T-cell (primary cell): ENCODE data around the gene TBC1D22A. TPM values are rescaled to one million over a fixed set of nuclear protein-coding genes. Genes with fewer than 3 reads are reported as not detected.

Source experiments
- ATAC-seq, 4 experiments: fragments of 200-7000 bp in 3 of 4; fragments of 150-1000 bp in 1 of 4; cut with Tn5 transposase; replicated peaks in 1 of 4; 1 replicate in 3 of 4; 2 replicates in 1 of 4; pipeline ENCODE4 v1.10.0; 2021; ENCODE audit warnings: moderate library complexity in 3 of 4, mild to moderate bottlenecking in 2 of 4, moderate number of reproducible peaks in 1 of 4
- CTCF ChIA-PET, 2 donors: fragments of 300-600 bp; sonication (Branson Sonifier 250); formaldehyde crosslinking; loops; one replicate each; lab custom pipeline; 2022; ENCODE audit warnings: antibody characterized with exemption in 2 of 2; lab: Charles Lee
- POLR2A ChIA-PET, 2 donors: fragments of 300-600 bp; sonication (Branson Sonifier 250); formaldehyde crosslinking; loops; one replicate each; lab custom pipeline; 2022; ENCODE audit warnings: antibody characterized with exemption in 2 of 2; lab: Charles Lee
- DNase-seq, 35 experiments: peaks; one replicate each; pipeline versions ENCODE4 v3.0.0 to v3.0.0-alpha.2; 2013 to 2023
- H3K27ac ChIP-seq: one replicate; pipeline ENCODE4 v1.5.1; 2013; ENCODE audit warnings: low read length
- H3K27me3 ChIP-seq, 2 experiments: replicated peaks in 1 of 2; 1 replicate in 1 of 2; 2 replicates in 1 of 2; pipeline versions ENCODE4 v1.6.1 to v1.7.0; 2013; ENCODE audit warnings: low read length in 1 of 2, mixed read lengths in 1 of 2; ENCODE audit not compliant: control insufficient read depth in 2 of 2, insufficient read depth in 2 of 2; ENCODE audit errors: extremely low read depth in 1 of 2
- H3K36me3 ChIP-seq, 2 donors: 1 replicate in 1 of 2; 2 replicates in 1 of 2; pipeline versions ENCODE4 v1.6.1 to v1.7.0; 2013; ENCODE audit warnings: low read length in 1 of 2; ENCODE audit not compliant: control insufficient read depth in 2 of 2, insufficient read depth in 1 of 2; ENCODE audit errors: extremely low read depth in 1 of 2
- H3K4me1 ChIP-seq, 2 experiments: 1 replicate in 1 of 2; 2 replicates in 1 of 2; pipeline versions ENCODE4 v1.6.1 to v1.7.0; 2013; ENCODE audit warnings: low read length in 2 of 2, mixed read lengths in 1 of 2; ENCODE audit not compliant: insufficient read depth in 2 of 2, control insufficient read depth in 1 of 2; ENCODE audit errors: extremely low read depth in 1 of 2
- H3K4me3 ChIP-seq, 2 donors: 1 replicate in 1 of 2; 2 replicates in 1 of 2; pipeline versions ENCODE4 v1.5.1 to v1.7.0; 2013; ENCODE audit warnings: mild to moderate bottlenecking in 2 of 2, low read length in 1 of 2, moderate library complexity in 1 of 2; ENCODE audit not compliant: control insufficient read depth in 1 of 2; ENCODE audit errors: extremely low read depth in 1 of 2
- H3K9me3 ChIP-seq: 2 replicates; pipeline ENCODE4 v1.7.0; 2013
- H3K27ac Mint-ChIP-seq, 2 donors: one replicate each; pipeline ENCODE4 v1.8.0; 2020 to 2021; ENCODE audit warnings: mild to moderate bottlenecking in 2 of 2, mixed read lengths in 2 of 2
- H3K27me3 Mint-ChIP-seq, 2 donors: one replicate each; pipeline ENCODE4 v1.8.0; 2021 to 2022; ENCODE audit warnings: mixed read lengths in 2 of 2
- H3K36me3 Mint-ChIP-seq: one replicate; pipeline ENCODE4 v1.8.0; 2021; ENCODE audit warnings: mixed read lengths
- H3K4me1 Mint-ChIP-seq, 3 donors: one replicate each; pipeline ENCODE4 v1.8.0; 2020 to 2022; ENCODE audit warnings: mixed read lengths in 3 of 3, mild to moderate bottlenecking in 1 of 3
- H3K4me3 Mint-ChIP-seq, 3 donors: one replicate each; pipeline ENCODE4 v1.8.0; 2020 to 2022; ENCODE audit warnings: mild to moderate bottlenecking in 3 of 3, mixed read lengths in 3 of 3, moderate library complexity in 3 of 3
- H3K9me3 Mint-ChIP-seq, 3 donors: one replicate each; pipeline ENCODE4 v1.8.0; 2020 to 2022; ENCODE audit warnings: mixed read lengths in 3 of 3
- WGBS: methylation state at CpG from one replicate; pipeline ENCODE4 v1.1.5; 2013; ENCODE audit warnings: missing lambda C conversion rate; ENCODE audit not compliant: insufficient coverage; 5-methylcytosine and 5-hydroxymethylcytosine counted together
- total RNA-seq, 35 experiments: library from RNA in 6 of 35; stranded (reverse) in 6 of 35; fragments of 120-200 nt in 1 of 35; gene quantifications; one replicate each; pipeline versions ENCODE4 v1.2.1 to v1.2.4 and lab custom pipeline; 2013 to 2026

TBC1D22A gene
- total RNA-seq, 5 donors from 2014 or later (not counting 1 experiment from before 2014, with no cell fraction given) = 38.3 to 67.8 (median 57.7) TPM

- peaks cover 11 to 19% (median 19%) of the 10 kb centered on the region in 3 donors for H3K4me1 Mint-ChIP-seq
- no peak overlapping the region for H3K4me3 Mint-ChIP-seq
Observed at GRCh38 chr22:47012589-47013370, 250.3 kb downstream of the TBC1D22A start.

GRCh38 chr22:47013861-47014635, 251.6 kb downstream of the TBC1D22A start:
- Histone ChIP-seq H3K9me3 (no peaks in the 10 kb centered on the region), H3K27me3 (no peaks in the 10 kb centered on the region), H3K4me3 (no peak overlapping the region), H3K36me3 (peaks cover 8 to 13% of the 10 kb centered on the region in 2 donors), H3K27ac (no peak overlapping the region), H3K4me1 (peaks cover 0 to 4% of the 10 kb centered on the region in 2 experiments)
- no peak for DNase-seq
- WGBS = 92% methylated on average over 12 of the region's 23 CpGs
- no peak for ATAC-seq
- Mint-ChIP-seq H3K9me3 (no peaks in the 10 kb centered on the region), H3K4me3 (no peak overlapping the region), H3K36me3 (peaks cover 35% of the 10 kb centered on the region), H3K27me3 (no peaks in the 10 kb centered on the region), H3K4me1 (peaks cover 13 to 26% (median 19%) of the 10 kb centered on the region in 3 donors), H3K27ac (no peak overlapping the region)
- ChIA-PET CTCF (no interaction called here), POLR2A (no interaction called here)

More at GRCh38 chr22:47012589-47013370, 250.3 kb downstream of the TBC1D22A start:
- Histone ChIP-seq H3K4me1 (peaks cover 0 to 4% of the 10 kb centered on the region in 2 experiments), H3K27me3 (no peaks in the 10 kb centered on the region), H3K4me3 (no peak overlapping the region), H3K9me3 (no peaks in the 10 kb centered on the region), H3K36me3 (peaks cover 6 to 18% of the 10 kb centered on the region in 2 donors), H3K27ac (no peak overlapping the region)
- ChIA-PET CTCF (no interaction called here), POLR2A (no interaction called here)
- peak overlapping the region in 1 of 2 donors; percentile 38 for H3K27ac Mint-ChIP-seq
- H3K27me3 Mint-ChIP-seq = no peaks in the 10 kb centered on the region
- ATAC-seq (peak in 1 of 4 experiments; percentile 10), DNase-seq (no peak)
- no peaks in the 10 kb centered on the region for H3K9me3 Mint-ChIP-seq
- 96% methylated on average over 14 of the region's 20 CpGs for WGBS
- H3K36me3 Mint-ChIP-seq = peaks cover 30% of the 10 kb centered on the region

- H3K36me3 Mint-ChIP-seq = peaks cover 42% of the 10 kb centered on the region
- peaks cover 8 to 9% of the 10 kb centered on the region in 2 donors for H3K36me3 ChIP-seq
Observed at GRCh38 chr22:47014636-47015345, 252.3 kb downstream of the TBC1D22A start.

GRCh38 chr22:47015589-47016178, 253.2 kb downstream of the TBC1D22A start:
- Histone ChIP-seq H3K27me3 (no peaks in the 10 kb centered on the region), H3K27ac (no peak overlapping the region), H3K36me3 (peaks cover 7 to 11% of the 10 kb centered on the region in 2 donors), H3K4me1 (peaks cover 0 to 4% of the 10 kb centered on the region in 2 experiments), H3K4me3 (no peak overlapping the region), H3K9me3 (no peaks in the 10 kb centered on the region)
- DNase-seq (no peak), ATAC-seq (no peak)
- no peak overlapping the region for H3K4me3 Mint-ChIP-seq
- H3K4me1 Mint-ChIP-seq = peaks cover 15 to 36% (median 16%) of the 10 kb centered on the region in 3 donors
- WGBS = 93% methylated on average over 15 of the region's 16 CpGs
- ChIA-PET CTCF (no interaction called here), POLR2A (no interaction called here)
- H3K36me3 Mint-ChIP-seq = peaks cover 45% of the 10 kb centered on the region
- H3K27ac Mint-ChIP-seq = no peak overlapping the region
- no peaks in the 10 kb centered on the region for H3K27me3 Mint-ChIP-seq
- H3K9me3 Mint-ChIP-seq = no peaks in the 10 kb centered on the region

More at GRCh38 chr22:47014636-47015345, 252.3 kb downstream of the TBC1D22A start:
- H3K4me3 ChIP-seq = no peak overlapping the region
- no peaks in the 10 kb centered on the region for H3K27me3 ChIP-seq
- ATAC-seq = no peak
- H3K27me3 Mint-ChIP-seq = no peaks in the 10 kb centered on the region
- no peaks in the 10 kb centered on the region for H3K9me3 ChIP-seq
- no peak overlapping the region for H3K4me3 Mint-ChIP-seq
- ChIA-PET POLR2A (no interaction called here), CTCF (no interaction called here)
- no peak overlapping the region for H3K27ac Mint-ChIP-seq
- H3K4me1 ChIP-seq = peaks cover 0 to 4% of the 10 kb centered on the region in 2 experiments
- H3K9me3 Mint-ChIP-seq = no peaks in the 10 kb centered on the region
- H3K27ac ChIP-seq = no peak overlapping the region
- H3K4me1 Mint-ChIP-seq = peaks cover 15 to 31% (median 21%) of the 10 kb centered on the region in 3 donors
- WGBS = over 99% methylated on average over 13 of the region's 21 CpGs
- DNase-seq = no peak

- H3K4me1 ChIP-seq = peaks cover 0 to 4% of the 10 kb centered on the region in 2 experiments
- ATAC-seq = no peak
- no peak overlapping the region for H3K4me3 Mint-ChIP-seq
- no peak overlapping the region for H3K27ac Mint-ChIP-seq
- ChIA-PET CTCF (no interaction called here), POLR2A (no interaction called here)
- H3K4me3 ChIP-seq = no peak overlapping the region
- H3K9me3 ChIP-seq = no peaks in the 10 kb centered on the region
- H3K36me3 ChIP-seq = peaks cover 7 to 9% of the 10 kb centered on the region in 2 donors
- no peaks in the 10 kb centered on the region for H3K9me3 Mint-ChIP-seq
- no peak for DNase-seq
- 98% methylated on average over 18 of the region's 22 CpGs for WGBS
- H3K27me3 Mint-ChIP-seq = no peaks in the 10 kb centered on the region
- peaks cover 16 to 39% (median 19%) of the 10 kb centered on the region in 3 donors for H3K4me1 Mint-ChIP-seq
- no peaks in the 10 kb centered on the region for H3K27me3 ChIP-seq
- no peak overlapping the region for H3K27ac ChIP-seq
- peaks cover 45% of the 10 kb centered on the region for H3K36me3 Mint-ChIP-seq
Observed at GRCh38 chr22:47016631-47017030, 254.2 kb downstream of the TBC1D22A start.

- Mint-ChIP-seq H3K4me1 (peaks cover 19 to 45% (median 19%) of the 10 kb centered on the region in 3 donors), H3K4me3 (no peak overlapping the region), H3K9me3 (no peaks in the 10 kb centered on the region), H3K27ac (no peak overlapping the region), H3K36me3 (peaks cover 48% of the 10 kb centered on the region), H3K27me3 (no peaks in the 10 kb centered on the region)
- no peaks in the 10 kb centered on the region for H3K9me3 ChIP-seq
- no peak overlapping the region for H3K27ac ChIP-seq
- peaks cover 7 to 9% of the 10 kb centered on the region in 2 donors for H3K36me3 ChIP-seq
- H3K4me1 ChIP-seq = peaks cover 0 to 4% of the 10 kb centered on the region in 2 experiments
- ATAC-seq = no peak
- 91% methylated on average over 13 of the region's 13 CpGs for WGBS
- H3K27me3 ChIP-seq = no peaks in the 10 kb centered on the region
- POLR2A ChIA-PET = no interaction called here
- no peak for DNase-seq
- CTCF ChIA-PET = no interaction called here
- H3K4me3 ChIP-seq = no peak overlapping the region
Observed at GRCh38 chr22:47017245-47017644, 254.8 kb downstream of the TBC1D22A start.
